HG02678 (cell line): ENCODE measurements around the gene RENBP.

ENCODE experiments used
- ATAC-seq: cut with Tn5 transposase; IDR thresholded peaks from one replicate; pipeline ENCODE4 v1.9.1; 2021; ENCODE audit warnings: mild to moderate bottlenecking, moderate library complexity; ENCODE audit not compliant: unreplicated experiment

The RENBP gene

GRCh38 chrX:153900831-153901752, 43.4 kb downstream of the RENBP start:
- peak; percentile 71 for ATAC-seq

GRCh38 chrX:153897899-153898298, 46.5 kb downstream of the RENBP start:
- ATAC-seq = no peak

DNA sequence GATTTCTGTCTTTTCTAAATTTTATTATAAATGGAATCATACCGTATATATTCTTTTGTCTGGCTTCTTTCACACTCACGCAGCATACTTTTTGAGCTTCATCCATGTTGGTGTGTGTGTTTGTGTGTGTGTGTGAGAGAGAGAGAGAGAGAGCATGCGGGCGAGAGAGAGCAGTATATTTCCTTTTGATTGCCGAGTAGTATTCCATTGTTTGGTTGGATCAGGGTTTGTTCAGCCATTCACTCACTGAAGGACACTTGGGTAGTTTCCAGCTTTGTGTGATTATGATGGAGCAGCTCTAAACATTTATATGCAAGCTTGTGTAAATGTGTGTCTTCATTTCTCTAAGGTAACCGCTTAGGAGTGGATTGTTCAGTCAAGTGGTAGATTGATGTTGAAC, 55.3 kb downstream of the RENBP start:
- no peak for ATAC-seq

GRCh38 chrX:153888344-153888743, 56.1 kb downstream of the RENBP start:
- no peak for ATAC-seq

GRCh38 chrX:153887385-153887784, 57.1 kb downstream of the RENBP start:
- ATAC-seq = no peak

GRCh38 chrX:153886915-153887314, 57.5 kb downstream of the RENBP start:
- no peak for ATAC-seq

- ATAC-seq = no peak
Measured at GRCh38 chrX:153885968-153886903, 58.2 kb downstream of the RENBP start, which contains the start of gene L1CAM. Gene L1CAM, minus strand, starts transcription at chrX:153886173. Its CDS starts 10,337 bp downstream, at chrX:153875836.
